AML-193 (cell line): Measurements from ENCODE around the gene PGBD1.
"Not testable (repeated sequence)": the region's sequence is repeated elsewhere in the genome, so short reads cannot be mapped to it uniquely, and the experiment has no call there.

ENCODE experiments used
- DNase-seq, 2 experiments: peaks; one replicate each; lab custom pipeline; 2025; lab: John Stamatoyannopoulos, UW

The PGBD1 gene

DNA sequence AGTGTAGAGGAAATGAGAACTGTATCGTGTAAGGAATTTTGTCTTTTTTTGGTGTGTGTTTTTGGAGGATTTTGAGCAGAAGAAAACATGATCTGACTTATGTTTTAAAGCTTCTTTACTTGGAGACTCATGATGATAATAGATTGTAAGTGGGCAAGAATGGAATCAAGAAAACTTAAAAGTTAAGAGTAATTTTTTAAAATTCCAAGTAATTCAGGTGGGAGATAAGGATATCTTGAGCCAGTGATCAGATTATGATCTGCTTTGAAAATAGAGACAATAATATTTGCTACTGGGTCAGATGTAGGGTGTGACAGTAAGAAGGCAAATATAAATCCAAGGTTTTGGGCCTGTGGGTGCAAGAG is 13.7 kb upstream of the PGBD1 start:
- no peak for DNase-seq

DNA sequence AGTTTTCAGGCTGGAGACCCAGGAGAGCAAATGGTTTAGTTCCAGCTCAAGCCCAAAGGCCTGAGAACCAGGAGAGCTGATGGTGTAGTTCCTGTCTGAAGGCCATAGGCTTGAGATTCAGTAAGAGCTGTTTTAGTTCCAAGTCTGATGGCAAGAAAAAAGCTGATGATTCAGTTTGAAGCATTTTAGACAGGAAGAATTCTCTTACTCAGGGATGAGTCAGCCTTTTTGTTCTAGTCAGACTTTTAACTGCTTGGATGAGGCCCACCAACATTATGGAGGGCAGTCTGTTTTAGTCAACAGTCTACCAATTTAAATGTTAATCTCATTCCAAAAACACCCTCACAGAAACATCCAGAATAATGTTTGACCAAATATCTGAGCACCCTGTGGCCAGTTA is 11.9 kb upstream of the PGBD1 start:
- DNase-seq: peak; percentile 55 to 63

DNA sequence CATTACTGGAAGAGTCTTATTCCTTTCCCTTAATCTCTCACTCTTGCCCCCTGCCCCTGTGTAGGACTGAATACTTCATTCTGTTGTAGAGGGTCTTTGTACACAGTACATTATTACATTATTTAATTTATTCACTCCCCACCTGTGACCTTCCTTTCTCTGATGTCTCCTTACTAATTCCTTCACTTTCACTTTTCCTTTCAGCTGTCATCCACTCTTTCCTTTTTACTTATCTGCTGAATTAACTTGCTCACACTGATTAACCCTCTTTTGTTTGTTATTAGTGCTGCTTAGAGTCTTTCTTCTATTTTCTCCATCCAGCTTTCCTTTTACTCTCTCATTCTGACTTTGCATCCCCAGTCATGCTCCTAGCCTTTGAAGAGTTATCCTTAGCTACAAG is 6.5 kb upstream of the PGBD1 start:
- no peak for DNase-seq

DNA sequence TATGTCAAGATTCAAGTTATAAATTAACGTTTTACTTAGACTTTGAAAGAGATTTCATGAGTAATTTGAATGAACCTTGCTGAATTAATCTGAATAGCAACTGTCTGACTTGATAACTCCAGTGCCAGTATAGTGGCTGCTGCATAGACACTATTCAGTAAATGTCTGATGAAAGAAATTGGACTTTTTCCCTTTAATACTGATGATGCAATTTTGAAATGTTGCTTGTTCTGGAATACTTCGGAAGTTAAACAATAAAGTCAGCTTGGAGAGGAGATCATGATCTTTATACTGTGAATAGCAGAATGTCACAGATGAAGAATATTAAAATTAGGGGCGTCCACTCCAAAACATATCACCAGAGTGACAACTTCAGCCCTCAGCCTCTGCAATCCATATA is 3.6 kb upstream of the PGBD1 start:
- no peak for DNase-seq

DNA sequence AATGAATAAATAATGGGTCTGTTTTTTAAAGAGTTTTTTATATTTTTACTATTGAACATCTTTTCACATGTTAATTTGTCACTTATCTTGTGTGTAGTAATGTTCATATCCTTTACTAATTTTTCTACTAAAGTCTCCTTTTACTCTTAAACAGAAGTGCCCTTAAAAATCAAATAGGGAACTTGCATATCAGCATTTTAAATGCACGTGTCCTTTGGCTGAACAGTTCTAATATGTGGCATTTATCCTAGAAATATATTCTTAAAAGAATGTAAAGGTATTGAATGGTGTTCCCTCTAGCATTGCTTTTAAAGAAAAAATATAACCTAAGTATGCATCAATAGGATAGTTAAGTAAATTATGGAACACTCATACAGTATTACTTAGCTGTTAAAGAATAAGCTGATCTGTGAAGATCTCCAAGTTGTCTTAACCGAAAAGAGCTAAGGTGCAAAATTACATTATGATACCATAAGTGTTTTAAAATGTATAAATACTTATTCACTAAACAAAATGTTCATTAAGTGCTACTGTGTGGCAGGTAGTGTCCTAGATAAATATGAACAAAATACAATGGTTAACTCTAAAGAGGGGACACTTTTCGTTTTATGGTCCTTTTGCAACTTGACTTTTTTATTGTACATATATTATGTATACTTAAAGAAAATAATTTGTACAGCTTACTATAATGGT is 631 bp upstream of the PGBD1 start:
- peak in 1 of 2 experiments; percentile 39 for DNase-seq

DNA sequence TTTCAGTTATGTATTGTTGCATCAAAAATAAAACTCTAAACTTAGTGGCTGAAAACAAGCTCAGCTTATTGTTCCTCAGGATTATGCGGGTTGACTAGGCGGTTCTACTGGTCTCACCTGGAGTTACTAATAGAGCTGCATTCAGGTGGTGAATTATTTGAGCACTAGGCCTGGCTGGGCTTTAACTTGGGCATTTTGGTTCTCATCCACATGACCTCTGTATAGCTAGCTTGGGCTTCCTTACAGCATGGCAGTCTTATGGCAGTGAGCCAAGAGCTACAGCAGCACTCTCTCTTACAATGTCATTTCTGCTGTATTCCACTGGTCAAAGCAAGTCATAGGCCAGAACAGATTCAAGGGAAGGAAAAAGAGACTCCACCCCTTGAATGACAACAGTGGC is 1.6 kb downstream of the PGBD1 start:
- no peak for DNase-seq

DNA sequence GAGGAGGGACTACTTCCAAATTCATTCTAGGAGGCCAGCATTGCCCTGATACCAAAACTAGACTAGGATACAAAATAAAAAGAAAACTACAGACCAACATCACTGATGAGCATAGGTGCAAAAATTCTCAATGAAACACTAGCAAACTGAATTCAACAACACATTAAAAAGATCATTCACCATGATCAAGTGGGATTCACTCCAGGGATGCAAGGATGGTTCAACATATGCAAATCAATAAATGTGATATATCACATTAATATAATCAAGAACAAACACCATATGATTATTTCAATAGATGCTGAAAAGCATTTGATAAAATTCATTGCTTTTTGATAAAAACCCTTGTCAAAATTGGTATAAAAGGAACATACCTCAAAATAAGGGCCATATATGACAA is 10.2 kb downstream of the PGBD1 start:
- no peak for DNase-seq

DNA sequence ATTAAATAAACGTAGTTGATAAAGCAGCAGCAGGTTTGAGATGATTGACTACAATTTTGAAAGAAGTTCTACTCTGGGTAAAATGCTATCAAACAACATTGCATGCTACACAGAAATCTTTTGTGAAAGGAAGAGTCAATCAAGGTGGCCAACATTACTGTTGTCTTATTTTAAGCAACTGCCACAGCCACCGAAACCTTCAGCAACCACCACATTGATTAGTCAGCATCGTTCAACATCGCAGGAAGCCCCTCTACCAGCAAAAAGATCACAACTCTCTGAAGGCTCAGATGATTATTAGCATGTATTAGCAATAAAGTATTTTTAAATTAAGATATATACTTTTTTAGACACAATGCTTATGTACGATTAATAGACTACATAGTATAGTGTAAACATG is 14.0 kb downstream of the PGBD1 start:
- DNase-seq: no peak

DNA sequence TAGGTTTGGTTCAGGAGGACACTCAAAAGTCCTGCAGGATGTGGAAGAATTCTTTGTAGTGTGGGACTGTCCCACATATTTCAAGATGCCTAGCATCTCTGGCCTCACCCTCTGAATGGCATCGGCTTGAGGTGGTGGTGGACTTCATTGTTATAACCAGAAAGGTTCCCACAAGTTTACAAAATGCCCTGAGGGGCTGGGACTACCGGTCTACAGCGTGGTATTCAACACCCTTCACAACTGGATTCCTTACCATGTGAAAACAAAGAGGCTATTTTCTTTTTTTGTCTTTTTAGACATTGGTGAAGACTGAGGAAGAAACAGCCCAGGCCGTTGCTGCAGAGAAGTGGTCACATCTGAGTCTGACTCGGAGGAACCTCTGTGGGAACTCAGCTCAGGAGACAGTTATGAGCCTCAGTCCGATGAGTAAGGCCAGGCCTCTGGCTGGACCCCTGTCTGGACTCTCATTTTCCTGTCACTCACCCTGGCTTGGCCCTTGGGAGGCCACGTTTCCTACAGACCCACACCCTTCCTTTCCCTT is 15.2 kb downstream of the PGBD1 start:
- DNase-seq: no peak

DNA sequence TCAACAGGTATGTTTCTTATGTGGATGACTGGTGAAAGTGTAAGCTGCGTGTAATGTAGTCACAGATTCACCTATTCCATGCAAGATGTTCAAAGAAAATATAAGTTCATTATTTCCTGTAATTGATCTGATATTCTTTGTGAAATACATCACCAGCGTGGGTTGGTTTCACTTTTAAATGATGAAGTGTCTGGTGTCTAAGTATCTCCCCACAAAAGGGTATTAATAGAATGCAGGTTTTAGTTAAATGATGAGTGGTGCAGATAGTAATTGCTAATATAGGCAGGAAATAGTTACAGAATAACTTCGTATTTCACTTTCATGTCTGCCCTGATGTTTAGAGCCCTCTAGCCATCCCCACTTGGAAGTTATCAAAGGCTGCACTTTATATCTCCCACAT is 22.2 kb downstream of the PGBD1 start:
- no peak for DNase-seq

DNA sequence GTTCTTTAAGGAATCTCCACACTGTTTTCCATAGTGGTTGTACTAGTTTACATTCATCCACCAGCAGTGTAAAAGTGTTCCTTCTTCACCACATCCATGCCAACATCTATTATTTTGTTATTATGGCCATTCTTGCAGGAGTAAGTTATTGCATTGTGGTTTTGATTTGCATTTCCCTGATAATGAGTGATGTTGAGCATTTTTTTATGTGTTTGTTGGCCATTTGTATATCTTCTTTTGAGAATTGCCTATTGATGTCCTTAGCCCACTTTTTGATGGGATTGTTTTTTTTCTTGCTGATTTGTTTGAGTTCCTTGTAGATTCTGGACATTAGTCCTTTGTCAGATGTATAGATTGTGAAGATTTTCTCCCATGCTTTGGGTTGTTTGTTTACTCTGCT is 25.0 kb downstream of the PGBD1 start:
- not testable (repeated sequence) for DNase-seq

DNA sequence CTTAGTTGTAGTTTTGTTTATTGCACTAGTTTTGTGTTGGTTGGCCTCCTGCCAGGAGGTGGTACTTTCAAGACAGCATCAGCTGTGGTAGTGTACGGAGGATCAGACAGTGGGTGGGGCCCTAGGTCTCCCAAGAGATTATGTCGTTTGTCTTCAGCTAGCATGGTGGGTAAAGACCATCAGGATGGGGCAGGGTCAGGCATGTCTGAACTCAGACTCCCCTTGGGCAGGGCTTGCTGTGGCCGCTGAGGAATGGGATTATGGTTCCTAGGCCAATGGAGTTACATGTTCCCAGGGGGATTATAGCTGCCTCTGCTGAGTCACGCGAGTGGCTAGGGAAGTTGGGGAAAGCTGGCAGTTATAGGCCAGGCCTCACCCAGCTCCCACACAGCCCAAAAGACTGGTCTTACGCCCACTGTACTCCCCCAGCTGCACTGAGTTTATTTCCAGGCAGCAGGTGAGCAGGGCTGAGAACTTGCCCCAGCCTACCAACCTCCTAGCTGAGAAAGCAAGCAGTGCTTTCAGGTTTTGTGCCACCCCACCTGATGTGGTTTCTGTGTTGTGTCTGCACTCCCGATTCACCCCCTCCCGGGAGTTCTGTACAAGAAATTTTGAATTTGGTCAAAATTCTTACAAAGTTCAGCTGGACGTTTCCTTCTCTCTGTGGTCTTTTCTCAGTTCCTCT is 29.9 kb downstream of the PGBD1 start:
- DNase-seq: no peak

DNA sequence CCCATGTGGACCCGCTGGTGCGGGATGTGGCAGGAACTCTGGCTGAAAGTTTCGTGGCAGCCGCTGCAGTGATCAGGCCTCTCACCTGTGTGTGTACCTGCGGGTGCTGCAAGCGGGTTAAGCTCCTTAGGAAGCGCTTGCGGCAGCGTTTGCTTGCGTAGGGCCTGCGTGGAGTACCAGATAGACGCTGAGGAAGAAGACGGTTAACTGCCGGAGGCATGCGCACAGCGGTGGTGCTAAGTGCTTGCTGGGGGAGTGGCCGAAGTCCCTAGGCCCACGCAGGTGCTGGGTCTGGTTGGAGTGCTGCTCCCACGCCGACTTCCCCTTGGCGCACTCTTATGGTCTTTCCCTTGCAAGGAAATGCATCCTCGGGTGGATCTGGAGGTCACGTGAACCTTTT is 31.6 kb downstream of the PGBD1 start:
- no peak for DNase-seq

DNA sequence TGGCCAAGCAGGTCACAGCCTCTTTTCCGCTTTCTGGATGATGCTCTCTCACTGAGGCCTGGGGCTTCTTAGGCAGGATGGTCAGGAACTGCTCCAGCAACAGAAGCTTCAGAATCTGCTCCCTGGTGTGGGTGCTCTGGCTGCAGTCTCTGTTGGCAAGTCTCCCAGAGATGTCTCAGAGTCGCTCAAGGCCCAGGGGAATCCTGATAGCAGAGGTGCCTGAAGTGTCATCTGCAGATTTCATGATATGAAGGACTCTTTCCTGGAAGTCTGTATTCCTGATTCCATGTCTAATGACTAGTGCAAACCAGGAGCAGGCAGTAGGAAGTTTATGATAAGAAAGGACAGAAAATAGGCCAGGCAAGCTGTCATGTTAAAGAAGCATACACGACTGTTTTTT is 34.3 kb downstream of the PGBD1 start:
- no peak for DNase-seq

DNA sequence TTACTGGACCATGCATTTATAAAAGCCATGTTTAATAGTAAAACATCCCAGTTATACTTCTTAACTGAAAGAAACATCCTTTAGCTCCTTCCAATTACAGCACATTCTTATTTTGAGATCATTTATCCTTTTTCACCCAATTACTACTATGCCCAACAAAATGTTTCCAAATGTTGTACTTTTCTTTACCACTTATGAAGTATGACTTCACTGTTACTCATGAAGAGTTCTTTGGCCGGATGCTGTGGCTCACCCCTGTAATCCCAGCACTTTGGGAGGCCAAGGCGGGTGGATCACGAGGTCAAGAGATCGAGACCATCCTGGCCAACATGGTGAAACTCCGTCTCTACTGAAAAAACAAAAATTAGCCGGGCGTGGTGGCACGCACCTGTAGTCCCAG is 36.5 kb downstream of the PGBD1 start:
- not testable (repeated sequence) for DNase-seq

DNA sequence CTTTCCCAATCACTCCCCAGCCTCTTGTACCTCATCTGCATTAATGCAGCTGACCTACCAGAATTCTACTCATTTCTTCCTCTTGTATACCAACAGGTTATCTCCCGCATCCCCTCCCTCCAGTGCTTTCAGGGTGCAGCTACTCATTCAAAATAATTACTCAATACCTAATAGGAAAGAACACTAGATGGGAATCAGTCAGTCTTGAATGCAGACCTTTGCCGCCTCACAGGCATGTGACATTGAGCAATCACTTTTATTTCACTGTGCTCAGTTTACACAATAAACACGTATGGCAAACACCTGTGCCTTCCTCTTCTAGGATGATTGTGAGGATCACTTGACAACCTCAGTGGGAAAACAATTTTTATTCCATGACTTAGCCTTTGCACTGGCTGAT is 41.3 kb downstream of the PGBD1 start:
- DNase-seq: no peak

DNA sequence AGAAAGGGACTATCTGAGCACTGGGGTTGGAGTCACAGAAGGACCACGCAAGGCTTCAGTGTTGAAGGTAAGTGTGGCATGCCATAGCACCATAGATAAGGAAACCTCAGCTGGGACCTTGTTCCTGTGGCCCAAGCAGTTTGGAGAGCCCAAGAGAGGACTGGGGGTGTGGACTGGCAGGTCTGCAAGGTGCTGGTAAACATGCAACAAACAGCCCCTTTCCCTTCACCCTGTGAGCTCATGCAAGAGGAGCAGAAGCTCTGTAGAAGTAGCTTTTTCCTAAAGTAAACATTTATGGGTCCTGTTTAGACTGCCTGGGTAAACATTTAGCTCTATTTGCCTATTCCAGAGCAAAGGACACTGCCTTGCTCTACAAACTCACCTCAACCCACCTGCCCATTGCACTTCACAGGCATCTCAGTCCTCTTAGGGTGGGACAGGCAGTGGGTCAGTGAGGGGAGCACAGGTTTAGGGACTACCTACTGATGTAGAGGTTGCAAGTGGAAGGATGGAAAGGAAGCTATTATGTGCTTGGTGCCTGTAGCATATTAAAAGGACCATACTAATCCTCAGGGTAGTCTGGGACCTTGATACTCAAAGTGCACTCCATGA is 42.5 kb downstream of the PGBD1 start:
- DNase-seq: no peak

DNA sequence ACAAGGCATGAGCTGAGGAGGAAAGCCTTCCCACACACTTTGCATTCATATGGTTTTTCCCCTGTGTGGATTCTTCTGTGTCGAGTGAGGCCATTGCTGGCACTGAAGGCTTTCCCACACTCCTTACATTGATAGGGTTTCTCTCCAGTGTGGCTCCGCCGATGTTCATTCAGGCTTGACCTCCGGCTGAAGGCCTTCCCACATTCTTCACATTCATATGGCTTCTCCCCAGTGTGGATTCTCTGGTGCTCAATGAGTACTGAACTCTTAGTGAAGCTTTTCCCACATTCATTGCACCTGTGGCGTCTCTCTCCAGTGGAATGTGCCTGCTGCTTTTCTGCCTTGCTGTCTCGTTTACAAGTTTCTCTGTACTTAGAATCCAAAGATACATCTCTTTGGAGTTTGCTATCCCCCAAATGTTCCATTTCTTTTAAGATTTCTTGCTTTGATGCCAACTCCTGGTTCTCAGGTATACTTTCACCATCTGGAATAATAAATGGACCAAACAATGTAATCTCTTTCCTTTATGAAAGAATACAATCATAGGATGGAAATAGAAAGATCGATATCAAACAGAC is 45.1 kb downstream of the PGBD1 start:
- DNase-seq: no peak

DNA sequence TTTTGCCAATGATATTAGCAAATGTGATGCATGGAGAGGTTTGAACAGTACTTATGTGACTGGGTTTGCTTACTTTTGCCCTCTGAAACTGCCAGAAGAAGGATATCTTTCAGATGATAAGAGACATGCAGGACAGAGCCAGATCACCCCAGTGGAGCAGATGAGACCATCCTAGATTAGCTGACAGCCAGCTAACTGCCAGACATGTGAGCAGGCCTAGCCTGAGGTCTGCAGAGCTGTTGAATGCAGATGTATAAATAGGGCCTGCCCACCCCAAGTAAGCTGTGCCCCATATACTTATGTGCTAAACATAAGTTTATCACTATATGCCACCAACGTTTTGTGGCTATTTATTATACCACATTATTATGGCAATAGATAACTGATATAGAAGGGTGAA is 48.7 kb downstream of the PGBD1 start:
- DNase-seq: no peak

DNA sequence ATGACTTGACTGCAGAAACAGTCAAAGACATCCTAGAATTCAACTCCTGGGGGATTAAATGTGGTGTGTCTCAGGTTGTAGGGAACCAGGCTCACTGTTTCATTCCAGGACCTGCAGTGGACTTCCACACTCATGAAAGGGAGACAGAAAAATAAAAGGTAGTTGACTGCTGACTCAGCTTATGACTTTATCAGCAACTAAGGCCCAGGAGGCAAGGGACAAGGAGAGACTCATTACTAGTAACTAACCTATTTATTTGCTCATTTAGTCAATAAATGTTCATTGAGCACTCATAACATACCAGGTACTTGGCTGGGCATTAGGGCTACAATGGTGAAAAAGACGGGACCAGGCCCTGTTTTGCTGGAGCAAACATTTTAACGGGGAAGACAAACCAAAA is 51.7 kb downstream of the PGBD1 start:
- no peak for DNase-seq

DNA sequence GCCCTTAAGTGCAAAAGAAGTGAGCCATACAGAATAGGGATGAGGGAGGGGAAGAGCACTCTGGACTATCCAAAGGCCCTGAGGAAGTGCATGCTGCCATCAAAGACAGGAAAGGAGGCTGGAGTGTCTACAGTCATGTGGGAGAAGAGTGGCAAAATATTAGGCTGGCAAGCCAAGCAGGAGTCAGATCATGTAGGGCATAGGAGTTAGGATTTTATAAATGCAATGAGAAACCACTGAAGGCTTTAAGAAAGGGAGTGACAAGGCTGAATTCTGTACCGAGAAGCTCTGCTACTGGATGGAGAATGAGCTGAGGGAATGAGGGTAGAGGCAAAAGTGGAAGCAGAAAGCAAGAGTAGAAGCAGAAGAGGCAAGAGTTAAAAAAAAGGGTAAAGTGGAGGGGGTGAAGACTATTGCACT is 52.2 kb downstream of the PGBD1 start:
- DNase-seq: no peak

DNA sequence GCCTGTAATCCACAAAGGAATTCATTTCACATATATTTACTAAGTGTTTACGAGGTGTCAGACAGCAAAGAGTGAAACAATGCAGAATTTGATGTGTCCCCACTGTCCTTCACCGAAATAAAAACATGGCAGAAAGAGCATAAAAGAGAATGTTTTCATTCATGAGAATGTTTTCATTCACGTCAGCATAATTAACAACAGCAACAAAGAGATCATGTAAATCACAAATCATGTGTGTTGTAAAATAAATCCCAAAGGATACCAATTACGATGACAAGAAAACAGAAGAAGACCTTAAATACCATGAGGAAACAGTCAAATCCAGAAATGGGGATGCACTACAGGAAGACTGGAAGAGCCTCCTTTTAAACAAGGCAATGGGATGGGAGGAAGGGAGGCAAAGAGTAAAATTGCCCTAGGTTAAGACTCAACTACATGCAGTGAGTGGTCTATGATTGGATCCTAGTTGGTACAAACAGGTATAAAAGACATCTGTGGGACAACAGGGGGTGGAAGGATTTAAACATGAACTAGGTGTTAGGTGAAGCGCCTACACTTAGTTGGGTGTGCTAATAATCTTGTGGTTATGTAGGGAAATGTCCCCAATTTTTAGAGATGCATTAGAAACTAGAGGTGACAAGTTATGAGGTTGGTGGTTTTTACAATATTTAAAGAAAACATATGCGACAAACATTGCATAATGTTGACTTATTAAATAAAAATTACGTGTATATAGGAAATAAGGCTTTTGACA is 53.1 kb downstream of the PGBD1 start:
- no peak for DNase-seq
